Testis (tissue), 2 donors: ENCODE data around the gene TNNC2.

Source experiments
- POLR2A ChIP-seq: fragments of 450-650 bp; IDR thresholded peaks from one replicate; pipeline ENCODE4 v1.6.1; 2017; ENCODE audit warnings: antibody characterized with exemption, mild to moderate bottlenecking, moderate library complexity
- TF ChIP-seq, protein P1 (sequence below), 3 experiments: fragments of 450-650 bp in 2 of 3; fragments of 200-600 bp in 1 of 3; sonication (generic) in 1 of 3; IDR thresholded peaks; one replicate each; pipeline ENCODE4 v1.5.1; 2016 to 2019; ENCODE audit warnings: antibody characterized with exemption in 3 of 3, mild to moderate bottlenecking in 2 of 3, moderate library complexity in 1 of 3

DNA sequence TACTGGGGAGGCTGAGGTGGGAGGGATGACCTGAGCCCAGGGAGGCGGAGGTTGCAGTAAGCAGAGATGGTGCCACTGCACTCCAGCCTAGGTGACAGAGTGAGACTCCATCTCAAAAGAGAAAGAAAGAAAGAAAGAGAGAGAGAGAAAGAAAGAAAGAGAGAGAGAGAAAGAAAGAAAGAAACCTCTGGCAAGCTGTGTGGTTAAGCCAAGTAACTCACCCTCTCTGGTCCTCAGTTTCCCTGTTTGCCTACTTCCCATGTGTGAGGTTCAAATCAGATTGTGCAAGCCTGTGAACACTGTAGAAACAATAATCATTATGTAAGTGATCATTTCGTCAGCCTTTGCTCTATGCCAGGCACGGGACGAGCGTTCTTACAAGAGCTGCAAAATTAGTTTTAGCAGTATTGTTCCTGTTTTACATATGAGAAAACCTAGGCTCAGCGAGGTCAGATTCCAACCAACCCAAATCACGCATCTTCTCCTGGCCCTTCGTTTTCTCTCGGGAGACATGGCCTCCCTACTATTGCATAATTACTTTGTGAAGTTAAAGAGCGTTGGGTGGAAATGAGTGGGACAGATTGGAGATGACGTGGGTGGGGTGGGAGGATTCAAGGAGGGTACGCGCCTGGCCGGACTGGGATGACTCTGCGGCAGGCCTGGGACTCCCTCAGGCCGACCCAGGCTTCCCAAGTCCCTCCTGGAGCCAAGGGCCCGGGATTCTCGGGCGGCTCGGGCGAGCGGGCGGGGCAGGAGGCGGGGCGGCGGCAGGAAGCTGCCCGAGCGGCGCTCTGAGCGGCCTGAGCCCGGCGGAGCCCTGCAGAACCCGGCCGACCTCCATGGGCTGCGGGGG lies 6.1 kb upstream of the TNNC2 start, which contains the start of gene SNX21:
- TF ChIP-seq, protein P1, sequence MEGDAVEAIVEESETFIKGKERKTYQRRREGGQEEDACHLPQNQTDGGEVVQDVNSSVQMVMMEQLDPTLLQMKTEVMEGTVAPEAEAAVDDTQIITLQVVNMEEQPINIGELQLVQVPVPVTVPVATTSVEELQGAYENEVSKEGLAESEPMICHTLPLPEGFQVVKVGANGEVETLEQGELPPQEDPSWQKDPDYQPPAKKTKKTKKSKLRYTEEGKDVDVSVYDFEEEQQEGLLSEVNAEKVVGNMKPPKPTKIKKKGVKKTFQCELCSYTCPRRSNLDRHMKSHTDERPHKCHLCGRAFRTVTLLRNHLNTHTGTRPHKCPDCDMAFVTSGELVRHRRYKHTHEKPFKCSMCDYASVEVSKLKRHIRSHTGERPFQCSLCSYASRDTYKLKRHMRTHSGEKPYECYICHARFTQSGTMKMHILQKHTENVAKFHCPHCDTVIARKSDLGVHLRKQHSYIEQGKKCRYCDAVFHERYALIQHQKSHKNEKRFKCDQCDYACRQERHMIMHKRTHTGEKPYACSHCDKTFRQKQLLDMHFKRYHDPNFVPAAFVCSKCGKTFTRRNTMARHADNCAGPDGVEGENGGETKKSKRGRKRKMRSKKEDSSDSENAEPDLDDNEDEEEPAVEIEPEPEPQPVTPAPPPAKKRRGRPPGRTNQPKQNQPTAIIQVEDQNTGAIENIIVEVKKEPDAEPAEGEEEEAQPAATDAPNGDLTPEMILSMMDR (IDR thresholded peaks at IDR 0.05), result no peak
- no peak for TF ChIP-seq POLR2A
